IMR-90 (cell line): Measurements from ENCODE around the gene PAQR4. TPM values are rescaled to one million over a fixed set of nuclear protein-coding genes. Genes with fewer than 3 reads are reported as not detected.

Experiments
- ATAC-seq: fragments of 200-7000 bp; cut with Tn5 transposase; 2 replicates; pipeline ENCODE4 v1.9.1; 2020; ENCODE audit warnings: low read depth, mild to moderate bottlenecking, moderate library complexity
- BruUV-seq: library from RNA; stranded (reverse); fragments of 400-500 nt; replicated peaks from 2 replicates; lab custom pipeline; 2021; lab: Mats Ljungman, UMichigan
- CTCF ChIA-PET: fragments of 300-600 bp; formaldehyde crosslinking; extraction: SDS; loops from one replicate; lab custom pipeline; 2021; ENCODE audit warnings: antibody characterized with exemption; lab: Yijun Ruan, JAX
- POLR2A ChIA-PET: fragments of 300-600 bp; sonication (Branson Sonifier 250); formaldehyde crosslinking; loops from one replicate; lab custom pipeline; 2022; ENCODE audit warnings: antibody characterized with exemption; ENCODE audit not compliant: unreplicated experiment; lab: Charles Lee
- DNase-seq: peaks from one replicate; pipeline ENCODE4 v3.0.0; 2013
- H2AFZ ChIP-seq: replicated peaks from 2 replicates; pipeline ENCODE3; 2013; ENCODE audit warnings: low read length, mild to moderate bottlenecking; ENCODE audit not compliant: poor library complexity
- H2AK5ac ChIP-seq: 2 replicates; pipeline ENCODE4 v1.6.1; 2013; ENCODE audit warnings: low read depth, low read length, inconsistent platforms
- H2AK9ac ChIP-seq: replicated peaks from 2 replicates; pipeline ENCODE3; 2013; ENCODE audit warnings: mild to moderate bottlenecking, low read depth, low read length, moderate library complexity; ENCODE audit not compliant: poor library complexity
- H2BK120ac ChIP-seq: 2 replicates; pipeline ENCODE4 v1.6.1; 2013; ENCODE audit warnings: low read depth, low read length, inconsistent platforms
- H2BK15ac ChIP-seq: 3 replicates; pipeline ENCODE4 v1.6.1; 2013; ENCODE audit warnings: low read depth, low read length, inconsistent platforms
- H2BK20ac ChIP-seq: 2 replicates; pipeline ENCODE4 v1.6.1; 2013; ENCODE audit warnings: low read depth, mild to moderate bottlenecking, inconsistent platforms, low read length, moderate library complexity
- H2BK5ac ChIP-seq: 2 replicates; pipeline ENCODE4 v1.6.1; 2013; ENCODE audit warnings: mild to moderate bottlenecking, low read depth, low read length, inconsistent platforms; ENCODE audit not compliant: poor library complexity, severe bottlenecking
- H3K14ac ChIP-seq: replicated peaks from 2 replicates; pipeline ENCODE4 v1.6.1; 2013; ENCODE audit warnings: low read depth, low read length, inconsistent platforms
- H3K18ac ChIP-seq: 2 replicates; pipeline ENCODE4 v1.6.1; 2013; ENCODE audit warnings: low read depth, low read length, control low read depth
- H3K23ac ChIP-seq: 2 replicates; pipeline ENCODE4 v1.6.1; 2013; ENCODE audit warnings: low read depth, low read length, inconsistent platforms
- H3K27ac ChIP-seq: 2 replicates; pipeline ENCODE4 v1.5.1; 2013; ENCODE audit warnings: mild to moderate bottlenecking, control low read depth, low read length; ENCODE audit not compliant: insufficient read depth
- H3K27me3 ChIP-seq: 2 replicates; pipeline ENCODE4 v1.6.1; 2013; ENCODE audit warnings: low read length; ENCODE audit not compliant: control insufficient read depth, insufficient read depth
- H3K36me3 ChIP-seq: 2 replicates; pipeline ENCODE4 v1.6.1; 2013; ENCODE audit warnings: low read length, mixed read lengths; ENCODE audit not compliant: control insufficient read depth, insufficient read depth
- H3K4ac ChIP-seq: 2 replicates; pipeline ENCODE4 v1.6.1; 2013; ENCODE audit warnings: low read depth, low read length, inconsistent platforms
- H3K4me1 ChIP-seq: 2 replicates; pipeline ENCODE4 v1.6.1; 2013; ENCODE audit warnings: low read length, mixed read lengths; ENCODE audit not compliant: control insufficient read depth, insufficient read depth
- H3K4me2 ChIP-seq: 2 replicates; pipeline ENCODE4 v1.6.1; 2013; ENCODE audit warnings: low read depth, mild to moderate bottlenecking, control low read depth, low read length, moderate library complexity
- H3K4me3 ChIP-seq: 2 replicates; pipeline ENCODE4 v1.5.1; 2013; ENCODE audit warnings: low read depth, mild to moderate bottlenecking, control low read depth, low read length, moderate library complexity; ENCODE audit not compliant: insufficient read depth
- H3K56ac ChIP-seq: 2 replicates; pipeline ENCODE4 v1.6.1; 2013; ENCODE audit warnings: low read length, inconsistent platforms; ENCODE audit not compliant: insufficient read depth; ENCODE audit errors: extremely low read depth
- H3K79me1 ChIP-seq, 2 experiments: 2 replicates each; pipeline ENCODE4 v1.6.1; 2013; ENCODE audit warnings: low read length in 2 of 2, inconsistent platforms in 1 of 2, low read depth in 1 of 2
- H3K9ac ChIP-seq: 2 replicates; pipeline ENCODE4 v1.6.1; 2013; ENCODE audit warnings: low read depth, low read length, control low read depth
- H3K9me1 ChIP-seq: 2 replicates; pipeline ENCODE4 v1.6.1; 2013; ENCODE audit warnings: low read length, inconsistent platforms; ENCODE audit not compliant: insufficient read depth
- H3K9me3 ChIP-seq: 2 replicates; pipeline ENCODE4 v1.6.1; 2013; ENCODE audit warnings: low read length; ENCODE audit not compliant: control insufficient read depth, insufficient read depth
- H4K20me1 ChIP-seq: 2 replicates; pipeline ENCODE4 v1.6.1; 2013; ENCODE audit warnings: low read length, inconsistent platforms; ENCODE audit not compliant: insufficient read depth
- H4K5ac ChIP-seq: 2 replicates; pipeline ENCODE4 v1.6.1; 2013; ENCODE audit warnings: mild to moderate bottlenecking, low read depth, low read length, control low read depth
- H4K8ac ChIP-seq, 2 experiments: 2 replicates each; pipeline ENCODE4 v1.6.1; 2013; ENCODE audit warnings: low read depth in 2 of 2, low read length in 2 of 2, control low read depth in 1 of 2, inconsistent platforms in 1 of 2
- H4K91ac ChIP-seq: 2 replicates; pipeline ENCODE4 v1.6.1; 2013; ENCODE audit warnings: low read depth, low read length, inconsistent platforms; ENCODE audit not compliant: insufficient read depth
- BHLHE40 ChIP-seq: fragments of 150-350 bp; IDR thresholded peaks from 2 replicates; pipeline ENCODE4 v1.6.1; 2016; ENCODE audit warnings: mild to moderate bottlenecking, low read depth, low read length
- CEBPB ChIP-seq: IDR thresholded peaks from 2 replicates; pipeline ENCODE4 v1.6.1; 2012; ENCODE audit warnings: low read depth, low read length, improper control_type of control experiment
- CHD1 ChIP-seq: IDR thresholded peaks from 2 replicates; pipeline ENCODE4 v1.6.1; 2012; ENCODE audit warnings: low read depth, low read length, improper control_type of control experiment
- CTCF ChIP-seq: conservative IDR thresholded peaks from 2 replicates; pipeline ENCODE4 v1.5.1; 2012; ENCODE audit warnings: mild to moderate bottlenecking, low read depth, low read length, improper control_type of control experiment
- MAFK ChIP-seq: IDR thresholded peaks from 2 replicates; pipeline ENCODE4 v1.6.1; 2012; ENCODE audit warnings: low read depth, low read length, improper control_type of control experiment
- MAZ ChIP-seq: IDR thresholded peaks from 2 replicates; pipeline ENCODE4 v1.6.1; 2012; ENCODE audit warnings: low read depth, mild to moderate bottlenecking, low read length, improper control_type of control experiment, moderate library complexity, borderline replicate concordance
- MXI1 ChIP-seq: IDR thresholded peaks from 2 replicates; pipeline ENCODE4 v1.6.1; 2012; ENCODE audit warnings: low read depth, mild to moderate bottlenecking, low read length, moderate library complexity, borderline replicate concordance
- POLR2A ChIP-seq: IDR thresholded peaks from 2 replicates; pipeline ENCODE4 v1.6.1; 2012; ENCODE audit warnings: mild to moderate bottlenecking, low read depth, low read length
- RAD21 ChIP-seq: IDR thresholded peaks from 2 replicates; pipeline ENCODE4 v1.6.1; 2012; ENCODE audit warnings: low read length, improper control_type of control experiment
- RCOR1 ChIP-seq: IDR thresholded peaks from 2 replicates; pipeline ENCODE4 v1.6.1; 2012; ENCODE audit warnings: mild to moderate bottlenecking, low read length, improper control_type of control experiment; ENCODE audit not compliant: insufficient replicate concordance
- SMC3 ChIP-seq: fragments of 150-350 bp; IDR thresholded peaks from 2 replicates; pipeline ENCODE4 v1.6.1; 2016; ENCODE audit warnings: low read depth, mild to moderate bottlenecking, antibody characterized with exemption, low read length, moderate library complexity
- USF2 ChIP-seq: fragments of 150-350 bp; IDR thresholded peaks from 2 replicates; pipeline ENCODE4 v1.6.1; 2017; ENCODE audit warnings: mild to moderate bottlenecking, antibody characterized with exemption, low read length, low read depth
- WGBS, 2 experiments: methylation state at CpG; one replicate each; pipeline versions ENCODE4 v1.1.5 to v1.1.7; 2013; ENCODE audit warnings: missing lambda C conversion rate in 2 of 2; ENCODE audit not compliant: insufficient read length in 1 of 2; ENCODE audit errors: extremely low coverage in 2 of 2; 5-methylcytosine and 5-hydroxymethylcytosine counted together
- dilution Hi-C: fragments of 300-500 bp; cut with HindIII; formaldehyde crosslinking; loops from one replicate; pipeline ENCODE4 v1.14.3; 2018; ENCODE audit warnings: low sequenced_read_pairs; ENCODE audit not compliant: unreplicated experiment
- in situ Hi-C: fragments of 300-500 bp; cut with MboI; formaldehyde crosslinking; loops from 3 replicates; pipeline ENCODE4 v1.14.3; 2019; ENCODE audit warnings: low sequenced_read_pairs, inconsistent platforms, mixed read lengths
- intact Hi-C: fragments of 100-400 bp; cut with micrococcal nuclease; formaldehyde crosslinking; loops from 2 replicates; pipeline ENCODE4 v1.10.0; 2022
- polyA plus RNA-seq, 3 experiments: library from polyadenylated mRNA; depleted of rRNA; stranded (reverse); fragments of >200 nt; gene quantifications; 2 replicates each; pipeline ENCODE4 v1.2.3, GENCODE V29; 2012; ENCODE audit warnings: low replicate concordance in 1 of 3
- total RNA-seq: library from RNA; depleted of rRNA; stranded (reverse); fragments of >200 nt; gene quantifications from 2 replicates; pipeline ENCODE4 v1.2.3, GENCODE V29; 2012

Gene PAQR4
- total and polyA plus RNA-seq, 2 of the 4 experiments (the other 2 are of a cell fraction), result 2.2 to 10.0 TPM

GRCh38 chr16:2936436-2937011, 32.6 kb upstream of the PAQR4 start:
- Histone ChIP-seq H3K4ac (no peak overlapping the region), H3K23ac (no peak overlapping the region), H3K4me1 (no peaks in the 10 kb centered on the region), H4K20me1 (no peaks in the 10 kb centered on the region), H3K36me3 (peaks cover 69% of the 10 kb centered on the region), H3K4me3 (no peak overlapping the region), H2BK5ac (no peak overlapping the region), H2AK5ac (no peak overlapping the region), H3K79me1 (peaks cover 0 to 4% of the 10 kb centered on the region in 2 experiments; a peak in 1 of 4 replicates), H2AFZ (no peak overlapping the region), H2BK20ac (no peak overlapping the region), H3K27ac (no peak overlapping the region), H3K27me3 (no peaks in the 10 kb centered on the region), H2AK9ac (no peak overlapping the region), H4K8ac (no peak overlapping the region), H2BK15ac (no peak overlapping the region), H3K18ac (no peak overlapping the region), H2BK120ac (no peak overlapping the region), H3K9me3 (no peaks in the 10 kb centered on the region), H3K14ac (no peak overlapping the region), H4K91ac (no peak overlapping the region), H3K4me2 (no peak overlapping the region), H3K9me1 (no peaks in the 10 kb centered on the region), H4K5ac (no peak overlapping the region), H3K56ac (no peak overlapping the region), H3K9ac (no peak overlapping the region)
- dilution Hi-C loops, result no loop called here
- ATAC-seq, result no peak
- CTCF ChIA-PET, result no interaction called here
- POLR2A ChIA-PET, result no interaction called here
- BruUV-seq, result no TSS peak
- DNase-seq, result no peak
- in situ Hi-C loops, result no loop called here
- WGBS, 2 experiments, result 93% methylated on average over 4 of the region's 22 CpGs; no CpG with 5 or more reads in 1 of the 2 experiments
- intact Hi-C loops, result no loop called here
- TF ChIP-seq CHD1 (no peak), BHLHE40 (no peak), CEBPB (no peak), CTCF (no peak), USF2 (no peak), RAD21 (no peak), POLR2A (no peak), MXI1 (no peak), SMC3 (no peak), MAZ (no peak), MAFK (no peak), RCOR1 (no peak)
